SU-DHL-6 (cell line): ENCODE results near the gene CORO7.
A peak's percentile ranks its signal among the peaks of the same experiment; 100 is the strongest.

Source experiments
- H2AFZ ChIP-seq: fragments of 200-600 bp; sonication (generic); 2 replicates; pipeline ENCODE4 v1.6.1; 2014; ENCODE audit warnings: low read depth, mild to moderate bottlenecking, moderate library complexity, mixed read lengths, antibody characterized with exemption, low read length; ENCODE audit not compliant: severe bottlenecking
- H3F3A ChIP-seq: fragments of 200-600 bp; shearing (Covaris generic); 2 replicates; pipeline ENCODE4 v1.6.0; 2016; ENCODE audit warnings: antibody characterized with exemption, mild to moderate bottlenecking; ENCODE audit not compliant: insufficient read depth
- H3K27ac ChIP-seq: fragments of 200-600 bp; sonication (generic); 2 replicates; pipeline ENCODE4 v1.5.1; 2016; ENCODE audit warnings: low read depth, mild to moderate bottlenecking, low read length, moderate library complexity, mixed read lengths
- H3K27me3 ChIP-seq: fragments of 200-600 bp; sonication (generic), shearing (Covaris generic); 2 replicates; pipeline ENCODE4 v1.6.0; 2014; ENCODE audit warnings: mild to moderate bottlenecking, low read length
- H3K36me3 ChIP-seq: fragments of 200-600 bp; sonication (generic); 2 replicates; pipeline ENCODE4 v1.6.1; 2014; ENCODE audit warnings: mild to moderate bottlenecking, low read length, mixed read lengths
- H3K4me2 ChIP-seq: fragments of 300-600, 200-600 bp; shearing (Covaris generic), sonication (generic); 2 replicates; pipeline ENCODE4 v1.6.0; 2014; ENCODE audit warnings: low read length, low read depth, mild to moderate bottlenecking; ENCODE audit not compliant: poor library complexity, severe bottlenecking
- H3K4me3 ChIP-seq: fragments of 200-600 bp; sonication (generic); 2 replicates; pipeline ENCODE4 v1.5.1; 2014; ENCODE audit warnings: antibody characterized with exemption, low read length, mild to moderate bottlenecking, mixed read lengths; ENCODE audit not compliant: insufficient read depth, poor library complexity, severe bottlenecking
- H3K79me2 ChIP-seq: fragments of 200-600 bp; sonication (generic); 2 replicates; pipeline ENCODE4 v1.6.1; 2014; ENCODE audit warnings: mild to moderate bottlenecking, low read length, moderate library complexity; ENCODE audit not compliant: insufficient read depth
- H3K9ac ChIP-seq: fragments of 200-600 bp; sonication (generic); 2 replicates; pipeline ENCODE4 v1.7.0; 2014; ENCODE audit warnings: mild to moderate bottlenecking, low read length
- H3K9me2 ChIP-seq: fragments of 200-600 bp; sonication (generic); replicated peaks from 2 replicates; pipeline ENCODE4 v1.6.1; 2014; ENCODE audit warnings: low read length; ENCODE audit not compliant: insufficient read depth
- H3K9me3 ChIP-seq: fragments of 200-600 bp; sonication (generic); 2 replicates; pipeline ENCODE4 v1.6.1; 2014; ENCODE audit warnings: low read length, mixed read lengths; ENCODE audit not compliant: insufficient read depth
- H4K20me1 ChIP-seq: fragments of 200-600 bp; sonication (generic); 2 replicates; pipeline ENCODE4 v1.6.1; 2014; ENCODE audit warnings: low read depth, mild to moderate bottlenecking, antibody characterized with exemption, low read length, moderate library complexity, mixed read lengths
- EZH2phosphoT487 ChIP-seq: fragments of 200-600 bp; sonication (generic), shearing (Covaris generic); conservative IDR thresholded peaks from 2 replicates; pipeline ENCODE4 v1.6.1; 2018; ENCODE audit warnings: mild to moderate bottlenecking, antibody characterized with exemption, low read length, moderate library complexity, mixed read lengths
- TF ChIP-seq, protein P1 (sequence below): fragments of 200-600 bp; sonication (generic); IDR thresholded peaks from one replicate; pipeline ENCODE4 v1.5.1; 2017; ENCODE audit warnings: antibody characterized with exemption, mild to moderate bottlenecking, low read length, moderate library complexity; ENCODE audit not compliant: insufficient read depth, poor library complexity, severe bottlenecking

Gene CORO7

DNA sequence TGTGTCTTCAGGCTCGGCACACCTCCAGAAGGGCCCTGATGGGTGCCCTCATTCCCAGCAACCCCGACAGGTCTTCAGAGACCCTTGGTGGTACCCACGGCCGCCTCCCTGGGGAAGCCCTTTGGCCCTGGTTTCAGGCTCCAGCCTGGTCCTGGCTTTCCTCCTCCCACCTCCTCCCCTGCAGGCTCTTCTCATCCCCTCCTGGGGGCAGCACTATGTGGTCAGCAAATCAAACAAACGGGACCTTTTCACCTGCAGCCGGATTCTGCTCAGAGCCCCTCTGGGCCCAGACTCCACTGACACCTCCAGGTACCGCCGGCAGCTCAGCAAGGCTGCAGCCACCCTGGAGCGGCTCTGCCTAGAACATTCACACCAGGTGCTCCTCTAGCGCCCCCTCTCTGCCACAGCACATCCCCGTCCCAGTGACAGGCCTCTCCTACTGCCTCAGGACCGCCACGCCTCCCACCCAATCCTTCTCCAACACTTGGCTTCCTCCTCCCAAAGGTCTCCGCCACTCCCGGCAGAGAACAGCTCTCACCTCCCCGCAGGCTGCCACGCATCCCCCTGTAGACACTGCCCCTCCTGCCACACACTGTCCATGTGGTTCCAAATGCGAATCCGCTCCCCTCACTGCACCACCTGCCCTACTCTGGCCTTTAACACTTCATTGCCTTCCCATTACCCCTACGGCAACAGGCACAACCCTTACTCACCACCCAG is 12.0 kb downstream of the CORO7 start:
- H3K27me3 ChIP-seq, result no peaks in the 10 kb centered on the region
- TF ChIP-seq, protein P1, sequence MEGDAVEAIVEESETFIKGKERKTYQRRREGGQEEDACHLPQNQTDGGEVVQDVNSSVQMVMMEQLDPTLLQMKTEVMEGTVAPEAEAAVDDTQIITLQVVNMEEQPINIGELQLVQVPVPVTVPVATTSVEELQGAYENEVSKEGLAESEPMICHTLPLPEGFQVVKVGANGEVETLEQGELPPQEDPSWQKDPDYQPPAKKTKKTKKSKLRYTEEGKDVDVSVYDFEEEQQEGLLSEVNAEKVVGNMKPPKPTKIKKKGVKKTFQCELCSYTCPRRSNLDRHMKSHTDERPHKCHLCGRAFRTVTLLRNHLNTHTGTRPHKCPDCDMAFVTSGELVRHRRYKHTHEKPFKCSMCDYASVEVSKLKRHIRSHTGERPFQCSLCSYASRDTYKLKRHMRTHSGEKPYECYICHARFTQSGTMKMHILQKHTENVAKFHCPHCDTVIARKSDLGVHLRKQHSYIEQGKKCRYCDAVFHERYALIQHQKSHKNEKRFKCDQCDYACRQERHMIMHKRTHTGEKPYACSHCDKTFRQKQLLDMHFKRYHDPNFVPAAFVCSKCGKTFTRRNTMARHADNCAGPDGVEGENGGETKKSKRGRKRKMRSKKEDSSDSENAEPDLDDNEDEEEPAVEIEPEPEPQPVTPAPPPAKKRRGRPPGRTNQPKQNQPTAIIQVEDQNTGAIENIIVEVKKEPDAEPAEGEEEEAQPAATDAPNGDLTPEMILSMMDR, result peak; percentile 81
- no peak for TF ChIP-seq EZH2phosphoT487
- no peak overlapping the region for H2AFZ ChIP-seq
- H3K9me3 ChIP-seq, result no peaks in the 10 kb centered on the region
- H3K9me2 ChIP-seq, result no peaks in the 10 kb centered on the region
- H3K4me3 ChIP-seq, result no peak overlapping the region
- H3K27ac ChIP-seq, result no peak overlapping the region
- H3K36me3 ChIP-seq, result no peaks in the 10 kb centered on the region
- no peak overlapping the region for H3K4me2 ChIP-seq
- no peaks in the 10 kb centered on the region for H3K79me2 ChIP-seq
- H4K20me1 ChIP-seq, result no peaks in the 10 kb centered on the region
- no peaks in the 10 kb centered on the region for H3F3A ChIP-seq
- no peak overlapping the region for H3K9ac ChIP-seq

DNA sequence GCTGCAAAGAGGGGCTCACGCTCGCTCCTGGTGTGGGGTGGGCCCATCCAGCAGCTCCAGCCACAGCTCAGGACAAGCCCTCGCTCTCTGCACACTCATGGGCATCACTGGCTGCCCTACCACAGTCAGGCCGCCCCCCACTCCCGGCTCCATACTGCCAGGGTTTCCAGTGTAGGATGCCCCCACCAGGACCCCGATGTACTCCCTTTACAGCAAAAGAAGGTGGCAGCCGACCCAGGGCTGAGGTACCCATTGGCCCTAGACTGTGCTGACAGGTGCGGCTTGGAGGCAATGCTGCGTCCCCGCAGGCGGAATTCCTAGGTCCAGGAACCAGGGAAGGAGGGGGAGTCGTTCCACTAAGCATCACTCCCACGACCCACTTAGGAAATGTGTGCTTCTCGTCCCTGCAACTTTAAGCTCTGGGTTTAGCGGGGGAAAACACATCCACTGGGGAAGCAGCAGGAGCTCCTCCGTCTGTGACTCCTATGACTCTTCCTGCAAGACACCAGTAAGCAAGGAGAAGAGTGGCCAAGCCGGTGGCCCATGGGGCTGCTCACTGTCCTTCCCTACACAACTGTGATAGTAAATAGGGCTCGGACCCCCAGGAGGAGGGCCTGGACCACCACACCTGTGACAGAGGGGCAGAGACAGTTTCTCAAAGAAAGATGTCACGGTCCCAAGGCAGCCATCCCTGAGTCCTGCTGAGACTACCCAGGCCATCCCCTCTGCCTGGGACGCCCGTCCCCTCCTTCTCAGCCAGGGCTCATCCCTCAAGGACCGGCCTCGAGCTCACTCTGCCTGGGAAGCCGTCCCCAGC is 13.1 kb downstream of the CORO7 start:
- Histone ChIP-seq H3F3A (no peaks in the 10 kb centered on the region), H3K79me2 (no peaks in the 10 kb centered on the region), H3K9me2 (no peaks in the 10 kb centered on the region), H3K27ac (no peak overlapping the region), H3K27me3 (no peaks in the 10 kb centered on the region), H3K4me3 (no peak overlapping the region), H4K20me1 (no peaks in the 10 kb centered on the region), H3K4me2 (no peak overlapping the region), H3K9ac (no peak overlapping the region), H2AFZ (no peak overlapping the region), H3K36me3 (no peaks in the 10 kb centered on the region), H3K9me3 (no peaks in the 10 kb centered on the region)
- TF ChIP-seq EZH2phosphoT487, result no peak
- TF ChIP-seq, protein P1, result no peak

DNA sequence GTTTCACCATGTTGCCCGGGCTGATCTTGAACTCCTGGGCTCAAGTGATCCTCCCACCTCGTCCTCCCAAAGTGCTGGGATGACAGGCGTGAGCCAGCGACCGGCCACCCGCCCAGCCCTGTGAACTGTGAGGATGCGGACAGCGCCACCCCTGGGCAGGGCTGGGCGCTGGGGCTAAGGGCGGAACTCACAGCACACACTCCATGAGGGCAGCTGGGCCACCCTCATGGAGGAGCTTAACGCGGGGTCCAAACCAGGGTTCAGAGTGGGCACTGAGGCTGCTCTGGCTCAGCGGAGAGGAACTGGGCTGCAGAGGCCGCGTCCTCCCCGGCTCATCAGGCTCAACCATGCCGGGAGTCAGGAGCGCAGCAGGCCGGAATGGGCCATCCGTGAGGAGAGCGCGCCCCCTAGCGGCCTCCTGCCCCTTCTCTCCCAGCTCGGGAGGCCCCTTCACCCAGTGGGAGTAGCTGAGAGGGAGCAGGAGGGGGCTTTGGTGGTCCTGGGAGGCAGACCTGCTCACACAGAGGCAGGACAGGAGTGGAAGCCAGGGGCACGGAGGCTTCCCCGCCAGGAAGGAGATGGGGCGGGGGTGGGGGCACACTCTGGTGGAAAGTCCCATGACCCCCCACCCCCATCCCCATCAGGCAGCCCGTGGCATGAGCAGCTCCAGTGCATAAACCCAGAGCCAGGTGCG is 13.8 kb downstream of the CORO7 start:
- Histone ChIP-seq H3K79me2 (no peaks in the 10 kb centered on the region), H3K27me3 (no peaks in the 10 kb centered on the region), H3K4me3 (no peak overlapping the region), H3K9me3 (no peaks in the 10 kb centered on the region), H3K9me2 (no peaks in the 10 kb centered on the region), H2AFZ (no peak overlapping the region), H4K20me1 (no peaks in the 10 kb centered on the region), H3F3A (no peaks in the 10 kb centered on the region), H3K27ac (no peak overlapping the region), H3K9ac (no peak overlapping the region), H3K36me3 (no peaks in the 10 kb centered on the region), H3K4me2 (no peak overlapping the region)
- TF ChIP-seq, protein P1, result peak; percentile 95
- TF ChIP-seq EZH2phosphoT487, result no peak
